Measurements from ENCODE around the gene MAP3K12. TPM values are rescaled to one million over a fixed set of nuclear protein-coding genes. Genes with fewer than 3 reads are reported as not detected.

MAP3K12 gene
- total RNA-seq, 2 donors from 2014 or later: 3.2 to 3.8 TPM

DNA sequence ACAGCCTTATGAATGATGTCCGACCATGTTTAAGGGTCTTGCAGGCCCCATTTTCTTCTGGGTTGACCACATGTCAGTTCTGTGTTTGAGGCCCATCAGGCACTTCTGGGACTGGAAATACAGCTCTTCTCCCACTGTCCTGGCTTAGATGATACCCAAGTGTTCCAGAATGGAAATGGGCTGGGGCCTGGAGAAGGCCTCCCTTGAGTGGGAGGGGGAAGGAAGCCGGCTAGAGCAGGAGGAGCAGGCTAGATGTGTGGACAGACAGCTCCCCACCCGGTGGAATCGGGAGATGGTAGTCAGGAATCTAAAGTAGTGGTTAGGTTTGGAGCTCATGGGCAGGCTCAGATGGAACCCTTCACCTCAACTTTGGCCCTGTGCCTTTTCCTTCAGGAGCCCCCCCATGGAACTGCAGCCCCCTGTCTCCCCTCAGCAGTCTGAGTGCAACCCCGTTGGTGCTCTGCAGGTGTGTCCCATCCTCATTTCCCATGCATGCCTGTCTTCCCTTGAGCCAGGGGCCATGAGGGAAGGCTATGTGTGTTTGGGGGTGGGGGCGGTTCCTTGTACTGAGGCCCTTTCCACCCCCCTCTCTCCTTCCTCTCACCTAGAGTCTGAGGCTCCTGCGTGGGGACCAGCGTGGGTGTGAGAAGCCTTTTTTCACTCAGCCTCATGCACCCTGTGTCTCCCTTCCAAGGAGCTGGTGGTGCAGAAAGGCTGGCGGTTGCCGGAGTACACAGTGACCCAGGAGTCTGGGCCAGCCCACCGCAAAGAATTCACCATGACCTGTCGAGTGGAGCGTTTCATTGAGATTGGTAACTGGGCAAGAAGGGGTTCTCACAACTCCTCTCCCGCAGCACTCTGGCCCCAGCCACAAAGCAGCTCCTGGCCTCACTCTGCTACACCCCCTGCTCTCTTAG lies 5.0 kb upstream of the MAP3K12 start:
- Histone ChIP-seq H3K4me3 (no peak overlapping the region), H3K4me1 (peaks cover 11% of the 10 kb centered on the region), H3K36me3 (no peaks in the 10 kb centered on the region), H3K9ac (ENCODE audit: low read depth in 2 of 2, low read length in 2 of 2) (no peak overlapping the region), H3K27ac (no peak overlapping the region), H3K9me3 (no peaks in the 10 kb centered on the region), H3K27me3 (no peaks in the 10 kb centered on the region)
- DNase-seq: no peak
- TF ChIP-seq, protein P1, sequence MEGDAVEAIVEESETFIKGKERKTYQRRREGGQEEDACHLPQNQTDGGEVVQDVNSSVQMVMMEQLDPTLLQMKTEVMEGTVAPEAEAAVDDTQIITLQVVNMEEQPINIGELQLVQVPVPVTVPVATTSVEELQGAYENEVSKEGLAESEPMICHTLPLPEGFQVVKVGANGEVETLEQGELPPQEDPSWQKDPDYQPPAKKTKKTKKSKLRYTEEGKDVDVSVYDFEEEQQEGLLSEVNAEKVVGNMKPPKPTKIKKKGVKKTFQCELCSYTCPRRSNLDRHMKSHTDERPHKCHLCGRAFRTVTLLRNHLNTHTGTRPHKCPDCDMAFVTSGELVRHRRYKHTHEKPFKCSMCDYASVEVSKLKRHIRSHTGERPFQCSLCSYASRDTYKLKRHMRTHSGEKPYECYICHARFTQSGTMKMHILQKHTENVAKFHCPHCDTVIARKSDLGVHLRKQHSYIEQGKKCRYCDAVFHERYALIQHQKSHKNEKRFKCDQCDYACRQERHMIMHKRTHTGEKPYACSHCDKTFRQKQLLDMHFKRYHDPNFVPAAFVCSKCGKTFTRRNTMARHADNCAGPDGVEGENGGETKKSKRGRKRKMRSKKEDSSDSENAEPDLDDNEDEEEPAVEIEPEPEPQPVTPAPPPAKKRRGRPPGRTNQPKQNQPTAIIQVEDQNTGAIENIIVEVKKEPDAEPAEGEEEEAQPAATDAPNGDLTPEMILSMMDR (IDR thresholded peaks at IDR 0.05): no peak
- intact Hi-C loops (cut with DNase I): loop anchor here (10.0 kb wide), 2 partner anchors 49 to 169 kb away; partner anchors contain the start of genes PCBP2 and SP7

DNA sequence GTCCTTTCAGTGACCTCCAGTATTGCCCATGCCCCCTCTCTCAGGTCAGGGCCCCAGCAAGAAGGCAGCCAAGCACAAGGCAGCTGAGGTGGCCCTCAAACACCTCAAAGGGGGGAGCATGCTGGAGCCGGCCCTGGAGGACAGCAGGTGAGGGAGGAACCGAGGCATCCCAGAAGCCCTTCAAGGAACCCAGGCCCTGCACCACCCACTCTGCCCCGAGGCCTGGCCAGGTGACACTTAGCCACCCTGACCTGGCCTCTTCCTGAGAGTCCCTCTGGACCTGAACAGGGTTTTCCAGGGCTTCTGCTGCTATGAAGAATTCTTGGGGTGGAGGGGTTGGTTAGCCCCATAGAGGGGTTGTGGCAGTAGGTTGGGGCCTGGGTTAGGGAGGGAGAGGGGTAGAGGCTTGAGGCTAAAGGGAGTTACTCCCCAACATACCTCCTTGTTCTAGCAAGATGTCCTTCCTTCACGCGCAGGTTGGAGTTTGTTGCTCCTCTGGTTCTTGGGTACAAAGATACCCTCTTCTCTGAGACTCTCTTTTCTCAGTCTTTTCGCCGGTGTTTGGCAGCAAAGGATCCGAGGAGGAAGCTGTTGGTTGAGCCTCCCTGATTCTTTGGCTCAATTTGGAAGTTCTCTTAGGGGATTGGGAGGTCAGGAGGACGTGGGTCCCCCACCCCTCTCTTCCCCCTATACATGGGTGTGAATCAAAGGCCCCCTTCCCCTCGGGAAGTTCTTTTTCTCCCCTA lies 3.9 kb upstream of the MAP3K12 start:
- H3K4me3 ChIP-seq: no peak overlapping the region
- no peaks in the 10 kb centered on the region for H3K9me3 ChIP-seq
- H3K4me1 ChIP-seq: peaks cover 11% of the 10 kb centered on the region
- intact Hi-C loops (cut with DNase I): loop anchor here (10.0 kb wide), 2 partner anchors 48 to 168 kb away; partner anchors contain the start of genes PCBP2 and SP7
- TF ChIP-seq, protein P1 (IDR thresholded peaks at IDR 0.05): no peak
- no peak for DNase-seq
- H3K9ac ChIP-seq (ENCODE audit: low read depth in 2 of 2, low read length in 2 of 2): no peak overlapping the region
- H3K36me3 ChIP-seq: no peaks in the 10 kb centered on the region
- H3K27ac ChIP-seq: no peak overlapping the region
- no peaks in the 10 kb centered on the region for H3K27me3 ChIP-seq

DNA sequence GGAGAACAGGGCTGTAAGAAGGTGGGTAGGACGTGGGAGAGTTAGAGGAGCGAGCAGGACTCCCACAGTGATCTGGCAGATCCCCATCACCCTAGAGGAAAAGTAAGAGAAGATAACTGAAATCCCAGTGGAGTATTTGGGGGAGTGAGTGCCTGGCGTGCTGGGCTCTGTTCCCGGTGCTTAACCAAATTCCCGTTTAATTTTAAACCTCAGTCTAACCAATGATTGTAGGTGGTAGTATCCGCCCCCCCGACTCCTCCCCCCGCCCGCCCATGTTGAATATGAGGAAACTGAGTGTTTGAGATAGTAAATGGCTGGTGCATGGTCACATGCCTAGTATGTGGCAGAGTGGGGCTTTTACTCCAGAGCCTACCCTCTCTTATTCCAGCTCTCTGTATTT lies 3.1 kb upstream of the MAP3K12 start:
- TF ChIP-seq, protein P1 (IDR thresholded peaks at IDR 0.05): no peak
- H3K9ac ChIP-seq (ENCODE audit: low read depth in 2 of 2, low read length in 2 of 2): peak overlapping the region; percentile 73 to 96
- H3K4me1 ChIP-seq: peaks cover 11% of the 10 kb centered on the region
- H3K4me3 ChIP-seq: no peak overlapping the region
- H3K27me3 ChIP-seq: no peaks in the 10 kb centered on the region
- H3K9me3 ChIP-seq: no peaks in the 10 kb centered on the region
- H3K36me3 ChIP-seq: no peaks in the 10 kb centered on the region
- H3K27ac ChIP-seq: no peak overlapping the region
- intact Hi-C loops (cut with DNase I): loop anchor here (10.0 kb wide), 2 partner anchors 48 to 168 kb away; partner anchors contain the start of genes PCBP2 and SP7
- DNase-seq: no peak

DNA sequence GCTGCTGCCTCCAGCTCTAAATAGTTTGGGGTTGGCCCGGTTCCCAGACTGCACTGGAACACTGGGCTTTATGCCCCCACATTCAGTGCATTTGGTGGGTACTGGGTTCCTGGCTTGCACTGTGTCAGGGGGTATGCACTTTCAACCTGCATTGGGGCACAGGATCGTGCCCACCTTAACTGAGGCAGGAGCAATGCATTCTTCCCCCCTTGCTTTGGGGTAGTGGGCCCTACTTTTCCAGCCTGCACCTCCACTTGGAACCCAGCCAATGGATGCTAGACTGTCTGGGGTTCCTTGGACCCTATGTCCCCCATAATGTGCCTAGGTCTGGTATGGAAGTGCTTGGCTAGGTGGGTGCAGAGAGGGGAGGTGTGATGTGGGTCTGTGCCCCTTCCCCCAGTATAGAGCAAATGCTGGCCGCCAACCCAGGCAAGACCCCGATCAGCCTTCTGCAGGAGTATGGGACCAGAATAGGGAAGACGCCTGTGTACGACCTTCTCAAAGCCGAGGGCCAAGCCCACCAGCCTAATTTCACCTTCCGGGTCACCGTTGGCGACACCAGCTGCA lies 2.4 kb upstream of the MAP3K12 start:
- no peaks in the 10 kb centered on the region for H3K27me3 ChIP-seq
- no peak for DNase-seq
- H3K9me3 ChIP-seq: no peaks in the 10 kb centered on the region
- H3K9ac ChIP-seq (ENCODE audit: low read depth in 2 of 2, low read length in 2 of 2): peak overlapping the region; percentile 73 to 96
- intact Hi-C loops (cut with DNase I): loop anchor here (10.0 kb wide), 2 partner anchors 47 to 167 kb away; partner anchors contain the start of genes PCBP2 and SP7
- peak overlapping the region; percentile 97 for H3K27ac ChIP-seq
- no peaks in the 10 kb centered on the region for H3K36me3 ChIP-seq
- TF ChIP-seq, protein P1 (IDR thresholded peaks at IDR 0.05): no peak
- H3K4me3 ChIP-seq: peak overlapping the region; percentile 69
- peaks cover 11% of the 10 kb centered on the region for H3K4me1 ChIP-seq

Measured in colonic mucosa (tissue), 4 donors.